ENCODE results near the gene MS4A7.

Gene MS4A7

DNA sequence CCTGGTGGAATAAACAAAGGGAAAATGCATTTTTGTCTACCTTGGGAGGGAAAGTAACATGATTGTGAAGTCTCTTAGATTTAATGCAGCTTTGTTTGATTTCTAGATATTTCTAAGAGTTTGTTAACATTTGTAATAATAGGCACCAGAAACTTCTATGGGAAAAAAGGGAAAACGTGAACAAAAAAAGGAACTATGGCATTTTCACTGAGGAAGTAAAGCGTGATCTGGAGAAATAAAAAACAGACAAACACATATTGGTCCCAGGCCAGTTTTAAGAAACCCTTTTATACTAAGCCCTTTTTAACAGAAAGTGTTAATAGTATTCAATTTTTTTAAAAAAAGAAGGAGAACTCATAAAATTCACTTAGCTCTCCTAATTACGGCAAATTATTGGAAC, 6.9 kb upstream of the MS4A7 start:
- peaks cover 11% of the 10 kb centered on the region; the same call in 1 of the 2 replicates for H3F3A ChIP-seq (ENCODE audit: insufficient read depth)
- peaks cover 2% of the 10 kb centered on the region; the same call in 1 of the 2 replicates for H3K36me3 ChIP-seq (ENCODE audit: low read length)
- H4K20me1 ChIP-seq (ENCODE audit: low read depth, low read length), result no peaks in the 10 kb centered on the region
- TF ChIP-seq EZH2phosphoT487 (conservative IDR thresholded peaks at IDR 0.05; ENCODE audit: low read length) (no peak), CTCF (IDR thresholded peaks at IDR 0.05; ENCODE audit: insufficient read depth, low read length, poor library complexity, severe bottlenecking) (no peak)
- H3K27me3 ChIP-seq (ENCODE audit: low read length), result no peaks in the 10 kb centered on the region
- no peaks in the 10 kb centered on the region for H3K9me2 ChIP-seq (replicated peaks; ENCODE audit: insufficient read depth, low read length)
- no peak overlapping the region for H2AFZ ChIP-seq (ENCODE audit: low read depth, low read length, severe bottlenecking)
- no peaks in the 10 kb centered on the region for H3K9me3 ChIP-seq (ENCODE audit: insufficient read depth, low read length)
- H3K9ac ChIP-seq (ENCODE audit: low read length), result no peak overlapping the region
- H3K79me2 ChIP-seq (ENCODE audit: insufficient read depth, low read length), result no peaks in the 10 kb centered on the region
- no peak overlapping the region for H3K4me3 ChIP-seq (ENCODE audit: insufficient read depth, low read length, poor library complexity, severe bottlenecking)
- H3K27ac ChIP-seq (ENCODE audit: low read depth, low read length), result no peak overlapping the region
- no peak overlapping the region for H3K4me2 ChIP-seq (ENCODE audit: low read depth, low read length, poor library complexity, severe bottlenecking)

GRCh38 chr11:60371854-60372253, 6.5 kb upstream of the MS4A7 start:
- Histone ChIP-seq H3K9me3 (ENCODE audit: insufficient read depth, low read length) (no peaks in the 10 kb centered on the region), H3K4me3 (ENCODE audit: insufficient read depth, low read length, poor library complexity, severe bottlenecking) (no peak overlapping the region)

DNA sequence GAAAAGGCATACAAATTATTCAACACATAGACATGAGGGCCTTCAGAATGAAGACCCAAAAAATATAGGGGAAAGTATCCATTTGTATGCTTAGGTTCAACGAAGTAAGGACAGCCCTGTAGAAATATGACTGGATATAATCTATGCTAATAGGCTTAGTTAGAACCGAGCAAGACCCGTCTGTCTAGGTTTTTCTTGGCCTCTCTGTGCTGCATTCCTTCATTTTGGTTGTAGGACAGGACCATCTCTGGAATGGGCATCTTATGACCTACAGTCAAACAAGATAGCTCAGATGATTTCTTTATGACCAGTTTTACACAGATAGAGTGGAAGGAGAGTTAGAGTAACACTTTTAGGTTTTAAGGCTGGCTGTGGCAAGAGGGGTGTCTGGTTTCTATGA, 5.6 kb upstream of the MS4A7 start:
- Histone ChIP-seq H3K4me3 (ENCODE audit: insufficient read depth, low read length, poor library complexity, severe bottlenecking) (no peak overlapping the region), H3K27me3 (ENCODE audit: low read length) (no peaks in the 10 kb centered on the region), H3K27ac (ENCODE audit: low read depth, low read length) (no peak overlapping the region), H3K79me2 (ENCODE audit: insufficient read depth, low read length) (no peaks in the 10 kb centered on the region), H3K4me2 (ENCODE audit: low read depth, low read length, poor library complexity, severe bottlenecking) (no peak overlapping the region), H3K36me3 (ENCODE audit: low read length) (peaks cover 2% of the 10 kb centered on the region; the same call in 1 of the 2 replicates), H4K20me1 (ENCODE audit: low read depth, low read length) (no peaks in the 10 kb centered on the region), H3K9me3 (ENCODE audit: insufficient read depth, low read length) (no peaks in the 10 kb centered on the region), H3K9ac (ENCODE audit: low read length) (no peak overlapping the region), H3K9me2 (replicated peaks; ENCODE audit: insufficient read depth, low read length) (no peaks in the 10 kb centered on the region), H2AFZ (ENCODE audit: low read depth, low read length, severe bottlenecking) (no peak overlapping the region), H3F3A (ENCODE audit: insufficient read depth) (peaks cover 10% of the 10 kb centered on the region)
- no peak for TF ChIP-seq EZH2phosphoT487 (conservative IDR thresholded peaks at IDR 0.05; ENCODE audit: low read length)
- no peak for TF ChIP-seq CTCF (IDR thresholded peaks at IDR 0.05; ENCODE audit: insufficient read depth, low read length, poor library complexity, severe bottlenecking)

More at GRCh38 chr11:60371854-60372253, 6.5 kb upstream of the MS4A7 start:
- H3K9me2 ChIP-seq (replicated peaks; ENCODE audit: insufficient read depth, low read length), result no peaks in the 10 kb centered on the region
- H4K20me1 ChIP-seq (ENCODE audit: low read depth, low read length), result no peaks in the 10 kb centered on the region
- H3F3A ChIP-seq (ENCODE audit: insufficient read depth), result peaks cover 13% of the 10 kb centered on the region; the same call in 1 of the 2 replicates
- peaks cover 2% of the 10 kb centered on the region; the same call in 1 of the 2 replicates for H3K36me3 ChIP-seq (ENCODE audit: low read length)
- no peak overlapping the region for H3K27ac ChIP-seq (ENCODE audit: low read depth, low read length)
- H3K79me2 ChIP-seq (ENCODE audit: insufficient read depth, low read length), result no peaks in the 10 kb centered on the region
- no peaks in the 10 kb centered on the region for H3K27me3 ChIP-seq (ENCODE audit: low read length)
- H2AFZ ChIP-seq (ENCODE audit: low read depth, low read length, severe bottlenecking), result no peak overlapping the region
- H3K4me2 ChIP-seq (ENCODE audit: low read depth, low read length, poor library complexity, severe bottlenecking), result no peak overlapping the region
- no peak overlapping the region for H3K9ac ChIP-seq (ENCODE audit: low read length)
- TF ChIP-seq EZH2phosphoT487 (conservative IDR thresholded peaks at IDR 0.05; ENCODE audit: low read length) (no peak), CTCF (IDR thresholded peaks at IDR 0.05; ENCODE audit: insufficient read depth, low read length, poor library complexity, severe bottlenecking) (no peak)

Measured in SU-DHL-6 (cell line).